Kidney epithelial cell (primary cell): ENCODE measurements around the gene FNDC1. TPM values are rescaled to one million over a fixed set of nuclear protein-coding genes. Genes with fewer than 3 reads are reported as not detected.

Experiments used
- DNase-seq: peaks from one replicate; pipeline ENCODE4 v3.0.0-alpha.2; 2010; ENCODE audit warnings: low read depth
- H3K27me3 ChIP-seq: 2 replicates; pipeline ENCODE4 v1.6.0; 2011; ENCODE audit warnings: low read length; ENCODE audit not compliant: control insufficient read depth, insufficient read depth
- H3K36me3 ChIP-seq: 2 replicates; pipeline ENCODE4 v1.5.1; 2011; ENCODE audit warnings: low read length; ENCODE audit not compliant: control insufficient read depth, insufficient read depth
- H3K4me3 ChIP-seq: 2 replicates; pipeline ENCODE4 v1.5.1; 2011; ENCODE audit warnings: low read depth, mild to moderate bottlenecking, control low read depth, low read length
- total RNA-seq: library from RNA; depleted of rRNA; stranded (reverse); fragments of >200 nt; gene quantifications from 2 replicates; pipeline ENCODE4 v1.2.3, GENCODE V29; 2015
- TF ChIP-seq, protein P1 (sequence below): IDR thresholded peaks from 2 replicates; pipeline ENCODE4 v1.5.1; 2011; ENCODE audit warnings: mild to moderate bottlenecking, moderate library complexity, low read length, control low read depth, inconsistent platforms; ENCODE audit not compliant: insufficient read depth, poor library complexity, severe bottlenecking

FNDC1 gene
- total RNA-seq, 1 donor from 2014 or later: 1.0 TPM

- Histone ChIP-seq H3K36me3 (no peaks in the 10 kb centered on the region), H3K4me3 (no peak overlapping the region), H3K27me3 (no peaks in the 10 kb centered on the region)
- DNase-seq: no peak
- TF ChIP-seq, protein P1, sequence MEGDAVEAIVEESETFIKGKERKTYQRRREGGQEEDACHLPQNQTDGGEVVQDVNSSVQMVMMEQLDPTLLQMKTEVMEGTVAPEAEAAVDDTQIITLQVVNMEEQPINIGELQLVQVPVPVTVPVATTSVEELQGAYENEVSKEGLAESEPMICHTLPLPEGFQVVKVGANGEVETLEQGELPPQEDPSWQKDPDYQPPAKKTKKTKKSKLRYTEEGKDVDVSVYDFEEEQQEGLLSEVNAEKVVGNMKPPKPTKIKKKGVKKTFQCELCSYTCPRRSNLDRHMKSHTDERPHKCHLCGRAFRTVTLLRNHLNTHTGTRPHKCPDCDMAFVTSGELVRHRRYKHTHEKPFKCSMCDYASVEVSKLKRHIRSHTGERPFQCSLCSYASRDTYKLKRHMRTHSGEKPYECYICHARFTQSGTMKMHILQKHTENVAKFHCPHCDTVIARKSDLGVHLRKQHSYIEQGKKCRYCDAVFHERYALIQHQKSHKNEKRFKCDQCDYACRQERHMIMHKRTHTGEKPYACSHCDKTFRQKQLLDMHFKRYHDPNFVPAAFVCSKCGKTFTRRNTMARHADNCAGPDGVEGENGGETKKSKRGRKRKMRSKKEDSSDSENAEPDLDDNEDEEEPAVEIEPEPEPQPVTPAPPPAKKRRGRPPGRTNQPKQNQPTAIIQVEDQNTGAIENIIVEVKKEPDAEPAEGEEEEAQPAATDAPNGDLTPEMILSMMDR: peak; percentile 89
Observed at GRCh38 chr6:159151266-159151855, 17.8 kb upstream of the FNDC1 start.

DNA sequence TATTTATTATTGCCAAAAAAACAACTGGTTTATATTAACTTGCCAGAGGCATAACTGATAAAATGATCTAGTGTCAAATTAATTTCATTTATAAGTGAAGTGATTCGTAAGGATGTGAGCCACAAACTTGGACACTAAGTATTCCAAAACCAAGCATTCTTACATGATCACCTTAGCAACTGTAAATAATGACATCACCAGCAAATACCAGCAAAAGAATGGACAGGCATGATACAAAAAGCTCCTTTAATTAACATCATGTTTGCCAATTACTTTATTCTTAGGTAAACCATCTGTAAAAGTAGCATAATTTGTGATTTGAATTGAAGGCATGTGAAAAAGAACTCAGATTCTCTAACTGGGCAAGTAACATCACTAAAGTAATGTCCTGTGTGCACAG is 17.2 kb upstream of the FNDC1 start:
- Histone ChIP-seq H3K27me3 (no peaks in the 10 kb centered on the region), H3K36me3 (no peaks in the 10 kb centered on the region), H3K4me3 (no peak overlapping the region)
- TF ChIP-seq, protein P1: no peak
- no peak for DNase-seq

- no peaks in the 10 kb centered on the region for H3K27me3 ChIP-seq
- TF ChIP-seq, protein P1: no peak
- DNase-seq: no peak
Observed at GRCh38 chr6:159152782-159153181, 16.4 kb upstream of the FNDC1 start.

GRCh38 chr6:159155679-159156078 is 13.5 kb upstream of the FNDC1 start:
- Histone ChIP-seq H3K4me3 (no peak overlapping the region), H3K36me3 (no peaks in the 10 kb centered on the region), H3K27me3 (no peaks in the 10 kb centered on the region)
- no peak for DNase-seq
- TF ChIP-seq, protein P1: no peak

More at GRCh38 chr6:159152782-159153181, 16.4 kb upstream of the FNDC1 start:
- H3K4me3 ChIP-seq: no peak overlapping the region
- no peaks in the 10 kb centered on the region for H3K36me3 ChIP-seq

- no peak overlapping the region for H3K4me3 ChIP-seq
- DNase-seq: no peak
- H3K36me3 ChIP-seq: no peaks in the 10 kb centered on the region
- TF ChIP-seq, protein P1: no peak
- no peaks in the 10 kb centered on the region for H3K27me3 ChIP-seq
Observed at GRCh38 chr6:159156089-159156488, 13.1 kb upstream of the FNDC1 start.

DNA sequence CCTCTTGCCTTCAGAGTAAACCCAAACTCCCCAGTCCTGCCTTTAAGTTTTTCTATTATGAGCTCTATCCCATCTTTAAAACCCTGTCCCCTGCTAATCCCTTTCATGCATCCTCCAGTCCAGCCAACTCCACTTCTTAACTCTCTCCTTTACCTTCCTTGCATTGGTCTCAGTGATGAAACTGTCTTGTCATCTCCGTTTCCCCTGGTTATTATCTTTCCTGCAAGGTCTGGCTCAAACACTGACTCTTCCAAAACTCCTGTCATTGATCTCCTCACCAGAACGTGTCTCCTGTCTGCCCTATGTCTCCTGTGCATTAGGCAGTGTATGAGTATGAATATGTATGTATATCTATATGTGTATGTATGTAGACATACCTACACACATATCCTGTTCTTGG is 11.8 kb upstream of the FNDC1 start:
- TF ChIP-seq, protein P1: no peak
- H3K4me3 ChIP-seq: no peak overlapping the region
- no peaks in the 10 kb centered on the region for H3K27me3 ChIP-seq
- DNase-seq: no peak
- no peaks in the 10 kb centered on the region for H3K36me3 ChIP-seq
